GM08714 (cell line): ENCODE measurements around the gene KLK1.
"Not testable (repeated sequence)": the region's sequence is repeated elsewhere in the genome, so short reads cannot be mapped to it uniquely, and the experiment has no call there.

Experiments used
- H3K4me3 ChIP-seq: fragments of 200-500 bp; sonication (Bioruptor generic); 2 replicates; pipeline ENCODE4 v1.5.1; 2014; ENCODE audit warnings: mild to moderate bottlenecking, low read length, inconsistent platforms
- ZNF274 ChIP-seq: IDR thresholded peaks from 2 replicates; pipeline ENCODE4 v1.6.1; 2012; ENCODE audit warnings: mild to moderate bottlenecking, low read depth, low read length

Gene KLK1

DNA sequence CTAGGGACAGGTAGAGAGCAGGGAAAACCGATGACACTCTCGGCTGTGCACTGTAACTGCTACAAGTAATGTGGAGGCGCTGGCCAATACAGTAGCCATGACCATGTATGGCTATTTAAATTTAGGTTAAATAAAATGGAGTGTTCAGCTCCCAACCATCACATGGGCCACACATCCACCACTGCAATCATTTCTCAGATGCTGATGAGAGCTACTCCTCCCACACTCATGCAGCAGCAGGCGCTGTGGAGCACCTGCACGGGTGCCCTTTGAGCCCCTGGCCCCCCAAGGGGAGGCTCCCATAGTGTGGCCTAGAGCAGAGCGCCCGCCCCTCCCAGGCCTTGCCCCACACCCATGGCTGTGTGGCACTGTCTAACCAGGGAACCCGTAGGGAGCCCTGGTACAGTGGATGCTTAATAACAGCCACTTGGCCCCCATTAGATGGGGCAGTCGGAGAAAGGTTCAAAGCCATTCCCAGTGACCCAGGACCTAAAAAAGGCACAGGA is 27.4 kb downstream of the KLK1 start:
- H3K4me3 ChIP-seq, result no peak overlapping the region
- no peak for TF ChIP-seq ZNF274

DNA sequence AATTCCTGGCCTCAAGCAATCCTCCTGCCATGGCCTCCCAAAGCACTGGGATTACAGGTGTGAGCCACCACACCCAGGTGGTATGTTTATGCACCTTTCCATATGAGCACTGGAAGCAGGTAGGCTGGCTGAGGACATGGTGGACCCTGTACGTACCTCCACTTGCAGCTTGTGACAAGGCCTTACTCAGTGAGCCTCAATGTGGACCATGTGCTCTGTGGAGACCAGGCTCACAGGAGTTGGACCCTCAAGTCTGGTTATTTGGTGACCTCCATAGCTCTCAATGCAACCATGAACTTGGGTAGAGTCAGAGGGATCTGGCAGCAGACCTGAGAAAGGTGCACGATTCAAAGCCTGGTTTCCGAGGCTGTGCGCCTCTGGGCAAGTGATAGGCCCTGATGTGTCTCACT is 27.9 kb downstream of the KLK1 start:
- no peak for TF ChIP-seq ZNF274

DNA sequence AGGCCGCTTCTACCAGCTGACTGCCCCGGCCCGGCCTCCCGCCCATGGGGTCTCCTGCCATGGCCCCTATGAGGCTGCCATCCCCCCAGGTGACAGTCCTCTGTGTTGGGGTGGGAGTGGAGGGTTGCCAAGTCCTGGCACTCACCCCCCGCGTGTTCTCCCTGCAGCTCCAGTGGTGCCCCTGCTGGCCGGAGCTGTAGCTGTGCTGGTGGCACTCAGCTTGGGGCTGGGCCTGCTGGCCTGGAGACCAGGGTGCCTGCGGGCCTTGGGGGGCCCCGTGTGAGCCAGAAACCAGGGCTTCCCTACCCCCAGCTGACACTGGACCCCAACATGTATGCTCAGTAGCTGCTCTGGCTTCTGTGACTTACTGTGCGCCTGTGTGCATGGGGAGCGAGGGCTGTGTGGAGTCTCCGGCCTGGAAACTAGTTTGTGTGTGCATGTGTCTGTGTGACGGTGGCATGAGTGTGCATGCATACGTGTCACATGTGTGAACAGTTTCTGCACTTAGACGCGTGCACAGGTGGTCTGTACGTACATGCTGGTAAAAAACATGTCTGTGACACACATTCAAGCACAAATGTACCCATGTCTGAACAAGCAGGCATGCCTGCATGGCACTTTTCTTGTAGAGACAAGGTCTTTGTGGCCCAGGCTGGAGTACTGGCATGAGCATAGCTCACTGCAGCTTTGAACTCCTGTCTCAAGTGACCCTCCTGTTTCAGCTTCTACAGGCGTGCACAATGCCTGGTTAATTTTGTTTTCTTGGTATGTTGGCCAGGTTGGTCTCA is 28.5 kb downstream of the KLK1 start:
- TF ChIP-seq ZNF274, result no peak

More for the DNA sequence above, 27.9 kb downstream of the KLK1 start:
- H3K4me3 ChIP-seq, result no peak overlapping the region

DNA sequence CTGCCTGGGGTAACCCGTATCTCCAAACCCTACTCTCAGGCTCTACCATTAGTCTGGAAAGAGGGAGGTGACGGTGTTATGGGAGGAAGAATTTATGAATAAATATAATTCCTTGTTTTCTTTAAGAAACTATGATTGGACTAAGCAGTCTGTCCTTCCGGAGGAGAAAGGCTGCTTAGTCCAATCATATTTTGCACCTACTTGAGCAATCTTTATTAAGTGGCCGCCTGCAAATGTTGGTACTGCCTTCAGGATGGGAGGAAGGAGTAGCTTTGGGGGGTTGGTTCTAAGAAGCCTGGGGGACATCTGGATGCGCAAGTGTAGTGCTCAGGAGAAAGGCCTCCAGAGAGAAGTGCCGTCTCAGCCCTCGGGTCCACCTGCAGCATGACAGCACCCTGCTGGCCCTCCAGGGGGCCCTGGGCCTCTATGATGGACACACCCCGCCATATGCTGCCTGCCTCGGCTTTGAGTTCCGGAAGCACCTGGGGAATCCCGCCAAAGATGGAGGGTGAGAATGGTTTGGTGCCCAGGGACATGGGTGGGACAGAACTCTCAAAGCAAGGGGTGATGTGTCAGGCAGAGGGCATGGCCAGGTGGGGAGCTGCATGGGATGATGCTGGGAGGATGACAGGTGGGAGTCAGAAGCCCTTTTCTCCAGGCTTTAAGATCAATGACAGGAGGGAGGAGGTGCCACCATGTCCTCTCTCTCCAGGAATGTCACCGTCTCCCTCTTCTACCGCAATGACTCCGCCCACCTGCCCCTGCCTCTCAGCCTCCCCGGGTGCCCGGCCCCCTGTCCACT is 29.3 kb downstream of the KLK1 start:
- no peak for TF ChIP-seq ZNF274
- H3K4me3 ChIP-seq, result no peak overlapping the region

More for the DNA sequence above, 28.5 kb downstream of the KLK1 start:
- no peak overlapping the region for H3K4me3 ChIP-seq

DNA sequence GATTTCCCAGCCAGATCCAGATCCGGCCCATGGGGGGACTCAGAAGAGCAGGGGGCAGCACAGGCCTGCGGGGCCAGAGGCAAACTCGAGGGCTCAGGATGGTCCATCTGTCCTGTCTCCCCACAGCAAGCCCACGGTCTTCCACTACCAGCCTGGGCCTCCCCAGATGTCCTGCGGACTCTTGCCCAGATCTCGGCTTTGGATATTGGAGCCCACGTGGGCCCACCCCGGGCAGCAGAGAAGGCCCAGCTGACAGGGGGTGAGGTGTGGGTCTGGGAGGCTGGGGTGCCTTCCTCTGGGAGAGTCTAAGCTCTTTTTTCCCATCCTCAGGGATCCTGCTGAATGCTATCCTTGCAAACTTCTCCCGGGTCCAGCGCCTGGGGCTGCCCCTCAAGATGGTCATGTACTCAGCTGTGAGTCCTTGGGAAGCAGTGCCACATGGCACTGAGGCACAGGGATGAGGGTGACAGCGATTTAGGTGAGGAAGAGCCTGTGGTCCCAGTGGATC is 30.0 kb downstream of the KLK1 start:
- no peak for TF ChIP-seq ZNF274
- no peak overlapping the region for H3K4me3 ChIP-seq

DNA sequence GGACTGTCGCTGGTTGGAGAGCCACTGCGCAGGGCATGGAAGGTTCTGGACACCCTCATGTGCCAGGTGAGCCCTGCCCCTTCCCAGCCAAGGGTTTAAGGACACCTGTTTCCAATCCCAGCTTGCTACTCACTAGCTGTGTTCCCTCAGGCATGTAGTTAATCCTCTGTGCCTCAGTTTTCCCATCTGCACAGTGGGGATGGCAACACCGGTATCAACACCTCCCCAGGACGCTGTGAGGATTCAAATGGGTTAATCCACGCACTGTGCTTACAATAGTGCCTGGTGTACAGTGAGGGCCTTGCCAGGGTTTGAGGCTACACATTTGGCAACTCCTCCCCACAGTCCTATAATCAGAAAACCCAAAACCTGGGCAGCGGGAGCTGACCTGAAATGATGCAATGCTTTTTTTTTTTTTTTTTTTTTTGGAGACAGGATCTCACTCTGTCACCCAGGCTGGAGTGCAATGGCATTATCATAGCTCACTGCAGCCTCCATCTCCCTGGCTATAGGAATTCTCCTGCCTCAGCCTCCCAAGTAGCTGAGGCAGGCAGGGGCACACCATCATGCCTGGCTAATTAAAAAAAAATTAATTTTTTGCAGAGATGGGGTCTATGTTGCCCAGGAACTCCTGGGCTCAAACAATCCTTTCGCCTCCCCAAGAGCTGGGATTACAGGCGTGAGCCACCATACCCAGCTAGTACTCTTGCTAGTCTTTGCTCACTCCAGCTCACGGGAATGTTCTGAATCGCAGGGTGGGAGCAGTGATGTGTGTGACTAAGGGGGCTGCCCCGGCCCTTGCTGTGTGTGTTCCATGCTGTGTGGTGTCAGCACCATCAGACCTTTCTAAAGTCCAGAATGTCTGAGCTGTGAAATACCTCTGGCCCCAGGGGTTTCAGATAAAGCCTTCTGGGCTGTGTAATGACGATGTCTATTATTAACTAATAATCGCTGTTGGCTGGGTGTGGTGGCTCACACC is 31.0 kb downstream of the KLK1 start:
- H3K4me3 ChIP-seq, result no peak overlapping the region
- no peak for TF ChIP-seq ZNF274

DNA sequence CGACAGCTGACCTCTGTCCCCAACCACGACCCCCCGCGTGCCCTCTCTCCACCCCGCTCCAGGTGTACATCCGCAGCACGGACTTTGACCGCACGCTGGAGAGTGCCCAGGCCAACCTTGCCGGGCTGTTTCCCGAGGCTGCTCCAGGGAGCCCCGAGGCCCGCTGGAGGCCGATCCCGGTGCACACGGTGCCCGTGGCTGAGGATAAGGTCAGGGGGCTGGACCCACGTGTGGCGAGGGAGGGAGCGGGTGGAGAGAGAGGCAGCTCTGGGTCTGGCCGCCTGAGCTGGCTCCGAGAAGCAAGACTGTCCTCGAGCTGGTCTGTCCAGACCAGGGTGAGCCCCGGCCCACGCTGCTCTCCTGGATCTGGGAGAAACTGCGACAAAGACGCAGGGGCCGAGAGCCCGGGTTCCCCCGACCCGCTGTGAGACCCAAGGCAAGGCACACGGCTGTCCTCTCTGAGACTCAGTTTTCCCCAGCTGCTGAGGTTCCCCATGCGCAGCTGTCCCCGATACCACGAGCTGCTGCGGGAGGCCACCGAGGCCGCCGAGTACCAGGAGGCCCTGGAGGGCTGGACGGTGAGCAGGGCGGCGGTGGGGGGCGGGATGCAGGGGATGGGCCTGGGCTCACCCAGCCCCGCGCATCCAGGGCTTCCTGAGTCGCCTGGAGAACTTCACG is 31.9 kb downstream of the KLK1 start:
- no peak for TF ChIP-seq ZNF274
- no peak overlapping the region for H3K4me3 ChIP-seq

DNA sequence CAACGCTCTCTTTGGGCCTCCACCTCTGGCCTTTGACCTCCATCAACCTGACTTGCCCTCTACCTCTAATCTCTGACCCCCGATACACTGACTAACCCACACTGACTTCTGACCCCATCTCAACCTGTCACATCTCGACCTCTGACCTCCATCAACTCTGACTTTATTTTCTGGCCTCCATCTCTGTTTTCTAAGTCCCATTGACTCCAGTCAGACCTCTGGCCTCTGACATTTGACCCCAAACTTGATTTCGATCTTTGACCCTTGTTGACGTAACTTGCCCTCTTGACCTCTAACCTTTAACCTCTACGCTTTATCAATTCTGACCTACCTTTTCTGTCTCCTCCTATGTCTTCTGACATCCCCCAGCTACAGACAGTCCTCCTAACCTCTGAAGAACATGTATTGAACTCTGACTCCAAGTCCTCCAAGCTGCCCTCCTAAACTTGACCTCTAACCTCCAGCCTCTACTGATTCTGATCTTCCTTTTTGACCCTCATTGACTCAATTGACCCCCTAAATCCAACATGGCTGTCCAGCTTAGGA is 32.6 kb downstream of the KLK1 start:
- no peak for TF ChIP-seq ZNF274
- no peak overlapping the region for H3K4me3 ChIP-seq

DNA sequence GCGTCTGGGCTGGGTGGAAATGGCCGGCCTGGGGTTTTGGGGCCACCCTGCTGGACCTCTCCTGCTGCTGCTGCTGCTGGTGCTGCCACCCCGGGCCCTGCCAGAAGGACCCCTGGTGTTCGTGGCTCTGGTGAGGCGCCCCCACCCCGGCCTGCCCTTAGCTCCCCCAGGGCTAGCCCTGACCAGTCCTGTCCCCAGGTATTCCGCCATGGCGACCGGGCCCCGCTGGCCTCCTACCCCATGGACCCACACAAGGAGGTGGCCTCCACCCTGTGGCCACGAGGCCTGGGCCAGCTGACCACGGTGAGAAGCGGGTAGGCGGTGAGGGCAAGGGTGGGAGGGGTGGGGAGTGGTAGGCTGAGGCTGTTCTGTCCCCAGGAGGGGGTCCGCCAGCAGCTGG is 33.2 kb downstream of the KLK1 start, which contains the start of gene ACP4:
Gene ACP4 (plus strand): TSS at position 20 of the 400 bp plus-strand sequence. CDS start 0 bp downstream, at position 20.
- no peak for TF ChIP-seq ZNF274

DNA sequence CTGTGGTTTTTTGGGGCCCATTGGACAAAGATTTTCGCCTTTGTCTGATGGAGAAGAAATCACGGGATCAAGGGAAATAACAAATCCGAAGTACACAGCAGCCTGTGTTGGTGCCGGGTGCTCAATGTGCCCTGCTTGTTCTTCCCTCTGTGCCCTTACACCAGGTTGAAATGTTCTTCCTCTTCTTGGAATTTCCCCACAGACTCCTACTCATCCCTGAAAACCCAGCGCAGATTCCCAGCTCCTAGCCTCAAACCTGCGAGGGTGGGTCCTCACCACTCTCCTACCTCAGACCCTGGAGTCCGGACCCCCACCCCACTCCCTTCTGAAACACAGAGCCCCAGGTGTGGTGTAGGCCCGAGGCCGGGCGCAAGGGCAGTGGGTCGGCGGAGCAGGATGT is 38.3 kb downstream of the KLK1 start:
- TF ChIP-seq ZNF274, result no peak
- no peak overlapping the region for H3K4me3 ChIP-seq

More for the DNA sequence above, 33.2 kb downstream of the KLK1 start, which contains the start of gene ACP4:
- H3K4me3 ChIP-seq, result no peak within 1 kb of the TSS

DNA sequence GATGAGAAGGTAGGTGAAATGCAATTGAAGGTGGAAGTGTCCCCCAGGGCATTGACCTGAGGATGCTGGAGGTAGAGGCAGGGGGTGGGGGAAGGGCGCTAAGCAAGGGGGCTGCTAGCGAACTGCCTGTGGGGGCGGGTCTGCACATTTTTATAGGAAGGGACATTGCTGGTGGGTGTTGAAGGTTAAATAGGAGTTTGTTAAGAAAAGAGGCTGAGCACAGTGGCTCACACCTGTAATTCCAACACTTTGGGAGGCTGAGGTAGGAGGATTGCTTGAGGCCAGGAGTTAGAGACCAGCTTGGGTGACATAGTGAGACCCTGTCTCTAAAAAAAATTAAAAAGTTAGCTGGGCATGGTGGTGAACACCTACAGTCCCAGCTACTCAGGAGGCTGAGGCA is 38.9 kb downstream of the KLK1 start:
- no peak for TF ChIP-seq ZNF274
- no peak overlapping the region for H3K4me3 ChIP-seq

DNA sequence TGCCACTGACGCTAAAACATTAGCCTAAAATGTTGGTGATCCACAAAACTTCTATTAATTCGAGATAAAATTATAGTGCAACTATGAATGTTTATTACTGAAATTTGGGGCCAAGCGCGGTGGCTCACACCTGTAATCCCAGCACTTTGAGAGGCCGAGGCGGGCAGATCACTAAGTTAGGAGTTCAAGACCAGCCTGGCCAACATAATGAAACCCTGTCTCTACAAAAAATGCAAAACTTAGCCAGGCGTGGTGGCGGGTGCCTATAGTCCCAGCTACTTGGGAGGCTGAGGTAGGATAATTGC is 39.8 kb downstream of the KLK1 start:
- not testable (repeated sequence) for H3K4me3 ChIP-seq
